Raji (cell line): ENCODE measurements around the gene ZDHHC14.

Experiments used
- POLR2A ChIP-seq: IDR thresholded peaks from 2 replicates; pipeline ENCODE4 v1.6.1; 2011; ENCODE audit warnings: low read depth, low read length, control low read depth; ENCODE audit not compliant: insufficient read depth

The ZDHHC14 gene

DNA sequence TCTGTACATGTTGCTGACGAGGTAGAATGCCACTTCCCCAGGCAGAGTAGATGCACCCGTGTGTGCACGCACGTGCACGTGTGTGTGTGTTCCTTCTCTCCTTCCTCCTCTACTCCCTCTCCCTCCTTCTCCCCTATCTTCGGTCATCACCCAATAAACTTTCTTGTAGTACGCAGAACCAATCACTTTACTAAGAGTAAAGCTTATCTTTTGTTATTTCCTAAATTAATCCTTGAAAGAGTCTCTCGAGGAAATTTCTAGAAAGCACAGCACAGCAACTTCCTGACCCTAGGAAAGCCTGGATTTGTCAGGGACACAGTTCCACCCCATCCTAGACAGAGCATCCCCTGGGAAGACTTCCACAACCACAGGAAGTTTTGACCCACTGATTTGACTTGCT is 166.1 kb downstream of the ZDHHC14 start:
- no peak for TF ChIP-seq POLR2A

DNA sequence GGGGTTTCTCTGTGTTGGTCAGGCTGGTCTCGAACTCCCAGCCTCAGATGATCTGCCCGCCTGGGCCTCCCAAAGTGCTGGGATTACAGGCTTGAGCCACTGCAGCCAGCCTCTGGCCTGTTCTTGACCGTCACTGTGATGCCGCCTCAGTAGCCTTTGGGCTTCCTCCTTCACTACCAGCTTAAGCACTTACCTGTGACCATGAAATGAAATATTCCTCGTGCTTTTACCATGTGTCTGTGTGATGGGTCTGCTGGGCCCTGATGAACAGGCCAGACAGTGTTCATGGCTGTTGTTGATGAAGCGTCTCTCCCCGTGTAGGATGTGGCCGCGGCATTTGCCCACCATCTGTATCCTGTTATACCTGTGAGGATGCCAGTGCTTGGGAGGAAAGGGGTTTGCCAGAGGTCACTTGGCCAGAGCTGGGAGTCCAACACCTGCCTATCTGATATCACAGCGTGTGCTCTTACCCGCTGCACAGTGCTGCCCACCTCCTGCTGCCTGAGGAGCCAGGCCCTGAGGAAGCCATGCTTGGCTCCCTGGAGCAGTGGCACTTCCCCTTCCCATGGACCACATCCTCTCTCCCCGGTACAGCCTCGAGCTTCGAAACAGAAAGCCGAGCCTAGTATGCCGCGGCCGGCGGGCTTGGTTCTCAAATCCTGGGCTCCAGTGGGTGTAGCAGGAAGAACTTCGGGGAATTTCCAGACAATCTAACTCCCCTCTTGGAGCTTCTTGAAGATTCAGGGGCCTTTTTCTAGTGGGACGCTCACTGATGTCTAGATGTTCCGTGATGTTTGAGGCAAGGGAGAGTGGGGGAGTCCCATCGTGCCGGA is 167.9 kb downstream of the ZDHHC14 start:
- TF ChIP-seq POLR2A, result no peak

DNA sequence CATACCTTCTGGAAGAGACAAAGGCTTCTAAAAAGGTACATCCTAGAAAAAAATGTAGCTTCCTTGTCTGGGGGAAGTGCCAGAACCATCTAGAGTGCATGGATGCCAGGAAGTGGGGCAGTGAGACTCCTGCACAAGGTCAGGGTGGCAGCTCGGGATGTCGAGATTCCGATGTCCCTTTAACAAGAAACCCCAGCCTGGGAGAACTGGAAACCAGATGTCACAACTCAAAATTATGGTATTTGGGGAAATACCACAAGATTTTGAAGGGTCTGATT is 168.4 kb downstream of the ZDHHC14 start:
- TF ChIP-seq POLR2A, result no peak

DNA sequence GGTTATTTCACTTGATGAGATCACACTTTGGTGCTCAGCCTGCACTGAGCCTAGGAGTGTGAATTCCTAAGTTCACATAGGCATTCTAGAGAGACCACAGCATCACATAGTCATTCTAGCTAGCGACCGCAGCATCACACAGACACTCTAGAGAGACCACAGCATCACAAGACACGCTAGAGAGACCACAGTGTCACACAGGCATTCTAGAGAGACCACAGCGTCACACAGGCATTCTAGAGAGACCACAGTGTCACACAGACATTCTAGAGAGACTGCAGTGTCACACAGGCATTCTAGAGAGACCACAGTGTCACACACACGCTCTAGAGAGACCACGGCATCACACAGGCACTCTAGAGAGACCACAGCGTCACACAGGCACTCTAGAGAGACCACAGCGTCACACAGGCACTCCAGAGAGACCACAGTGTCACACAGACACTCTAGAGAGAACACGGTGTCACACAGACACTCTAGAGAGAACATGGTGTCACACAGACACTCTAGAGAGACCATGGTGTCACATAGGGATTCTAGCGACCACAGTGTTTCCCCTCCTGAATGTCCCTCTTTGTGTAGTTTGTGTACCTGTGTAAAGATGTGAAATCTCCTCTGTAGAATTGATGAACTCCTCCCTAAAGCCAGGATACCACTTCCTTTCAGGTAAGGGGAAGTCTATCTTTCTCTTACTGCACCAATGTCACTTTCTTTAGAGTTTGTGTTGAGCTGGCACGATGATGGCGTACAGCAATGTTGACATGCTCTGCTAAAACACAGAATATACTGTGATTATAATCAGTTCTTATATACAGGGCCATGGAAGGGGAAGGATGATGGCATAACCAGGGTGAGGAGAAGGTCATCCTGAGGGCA is 169.4 kb downstream of the ZDHHC14 start:
- TF ChIP-seq POLR2A, result no peak

DNA sequence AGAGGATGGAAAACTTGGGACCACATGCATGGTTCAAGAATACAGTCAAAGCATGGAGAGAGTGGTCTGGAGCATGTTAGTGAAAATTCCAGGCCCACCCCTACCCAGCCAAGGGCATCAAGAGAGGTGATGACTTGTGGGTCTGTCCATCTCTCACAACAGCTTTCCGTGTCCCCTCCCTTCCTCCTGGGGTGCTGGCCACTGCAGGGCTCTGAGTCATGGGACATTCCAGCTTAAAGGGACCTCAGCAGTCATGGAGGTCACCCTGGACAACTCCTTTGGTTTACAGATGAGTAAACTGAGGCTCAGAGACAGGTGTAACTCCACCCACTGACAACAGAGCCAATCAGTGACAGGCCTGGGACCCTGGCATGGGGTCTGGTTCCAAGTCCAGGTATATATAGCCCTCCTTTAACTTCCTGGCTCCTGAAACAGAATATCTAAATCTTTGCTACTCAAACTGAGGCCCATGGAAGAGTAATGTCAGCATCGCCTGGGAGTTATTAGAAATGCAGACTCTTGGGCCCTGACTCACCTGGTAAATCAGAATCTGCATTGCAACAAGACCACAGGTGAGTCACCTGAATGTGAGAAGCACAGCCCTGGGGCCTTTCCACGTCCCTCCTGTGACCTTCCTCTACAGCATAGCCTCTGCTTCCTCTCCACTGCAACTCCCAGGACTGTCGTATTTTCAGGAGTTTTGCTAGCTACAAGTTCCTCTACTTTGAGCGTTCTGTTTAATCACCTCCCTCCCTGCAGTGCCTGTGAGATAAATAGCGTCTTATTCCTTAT is 170.2 kb downstream of the ZDHHC14 start:
- no peak for TF ChIP-seq POLR2A

DNA sequence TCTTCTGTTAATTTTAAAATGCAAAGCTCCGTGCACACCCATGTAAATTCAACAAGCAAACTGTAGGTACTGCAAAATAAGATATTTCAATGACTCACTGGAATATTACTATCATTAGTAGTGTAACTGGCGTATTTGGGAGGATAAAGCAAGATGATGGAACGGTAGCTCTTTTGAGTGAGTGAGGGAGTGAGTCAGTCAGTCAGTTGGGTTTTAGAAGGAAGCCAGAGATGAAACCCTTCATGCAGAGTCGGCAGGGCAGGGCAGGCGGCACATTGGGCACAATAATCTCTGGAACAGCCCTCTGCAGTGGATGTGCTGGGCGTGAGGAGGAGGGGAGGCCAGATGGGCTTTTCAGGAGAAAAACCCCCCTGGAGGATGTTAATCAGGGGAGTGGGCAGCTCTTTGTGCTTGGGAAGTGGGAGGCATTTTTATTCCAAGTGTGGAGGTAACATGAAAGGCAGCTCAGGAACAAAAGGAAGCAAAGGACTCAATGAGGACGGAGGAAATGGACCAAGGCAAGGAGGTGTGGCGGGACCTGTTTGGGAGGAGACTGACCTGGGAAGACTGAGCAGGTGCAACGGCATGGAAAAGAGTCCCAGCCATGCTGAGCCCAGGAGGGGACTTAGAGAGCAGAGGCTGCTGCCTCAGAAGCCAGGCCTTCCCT is 171.2 kb downstream of the ZDHHC14 start:
- no peak for TF ChIP-seq POLR2A

DNA sequence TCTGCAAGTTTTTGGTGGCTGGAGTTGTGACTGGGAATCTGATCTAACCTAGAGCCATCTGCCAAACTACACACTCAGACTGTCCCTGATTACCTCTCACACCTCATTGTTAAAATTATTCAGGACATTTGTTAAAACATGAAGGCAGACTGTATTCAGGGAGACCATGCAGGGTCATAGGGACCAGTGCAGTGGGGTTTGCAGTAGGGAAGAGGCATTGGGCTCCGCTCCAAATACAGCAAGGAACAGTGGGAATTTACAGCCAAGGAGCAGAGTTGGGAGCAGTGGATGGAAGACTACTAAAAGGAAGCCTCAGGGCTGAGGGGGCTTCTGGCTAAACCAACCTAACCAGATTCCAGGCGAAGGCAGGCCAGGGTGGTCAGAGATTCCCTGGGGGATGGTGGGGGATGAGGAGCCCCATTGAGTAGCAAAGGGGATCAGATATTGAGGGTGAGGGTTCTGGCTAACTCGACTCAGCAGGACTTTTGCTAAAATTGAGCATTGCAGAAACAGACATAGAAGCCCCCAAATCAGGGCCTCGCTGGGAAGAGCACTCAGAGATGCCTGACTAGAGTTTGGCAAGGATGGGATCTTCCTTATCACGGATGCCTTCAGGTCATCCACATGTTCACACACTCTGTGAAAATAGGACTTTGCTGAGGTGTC is 172.0 kb downstream of the ZDHHC14 start:
- no peak for TF ChIP-seq POLR2A

DNA sequence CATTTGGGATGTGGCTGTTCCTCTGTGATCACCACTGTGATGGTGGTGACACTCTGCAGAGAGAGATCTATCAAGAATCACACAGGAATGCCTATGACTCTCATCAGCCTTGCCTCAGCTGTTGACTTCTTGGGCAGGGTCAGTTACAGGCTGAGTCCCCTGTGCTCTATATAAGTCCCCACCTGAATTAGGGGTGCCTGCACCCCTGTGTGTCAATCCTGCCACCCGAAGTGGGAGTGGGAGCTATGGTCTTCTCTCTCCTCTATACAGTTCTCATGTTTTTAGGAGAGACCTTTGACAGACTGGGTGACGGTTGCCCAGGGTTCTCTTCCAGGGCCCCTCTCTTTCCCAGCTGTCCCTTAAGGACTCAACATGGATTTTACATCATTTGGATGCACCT is 173.8 kb downstream of the ZDHHC14 start:
- no peak for TF ChIP-seq POLR2A

DNA sequence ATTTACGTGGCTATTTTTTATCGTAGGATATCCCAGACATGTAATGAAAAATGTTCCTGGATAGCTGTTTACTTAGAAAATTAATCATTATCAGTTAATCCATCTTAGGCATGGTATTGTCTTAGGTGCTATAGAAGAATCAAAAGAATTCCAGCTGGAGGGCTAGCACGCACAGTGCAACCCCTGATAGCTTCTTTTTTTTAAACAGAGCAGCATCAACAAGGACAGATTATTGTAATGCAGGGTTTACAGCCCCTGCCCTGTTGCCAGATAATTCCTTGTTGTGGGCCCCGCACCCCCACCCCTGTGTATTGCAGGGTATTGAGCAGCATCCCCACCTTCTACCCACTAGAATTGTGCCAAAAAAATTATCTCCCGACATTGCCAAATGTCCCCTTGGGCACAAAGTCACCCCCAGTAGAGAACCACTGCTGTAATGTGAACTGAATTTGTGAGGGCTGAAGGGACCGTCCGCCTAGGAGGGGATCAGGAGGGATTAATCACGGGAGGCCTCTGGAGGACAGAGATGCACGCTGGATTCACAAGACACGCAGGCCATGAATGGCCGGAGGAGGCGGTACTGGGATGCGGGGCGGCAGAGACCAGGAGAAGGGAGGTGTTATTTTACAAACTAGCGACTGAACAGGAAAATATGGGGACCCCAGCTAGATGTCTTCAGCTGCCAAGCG is 174.6 kb downstream of the ZDHHC14 start:
- no peak for TF ChIP-seq POLR2A

DNA sequence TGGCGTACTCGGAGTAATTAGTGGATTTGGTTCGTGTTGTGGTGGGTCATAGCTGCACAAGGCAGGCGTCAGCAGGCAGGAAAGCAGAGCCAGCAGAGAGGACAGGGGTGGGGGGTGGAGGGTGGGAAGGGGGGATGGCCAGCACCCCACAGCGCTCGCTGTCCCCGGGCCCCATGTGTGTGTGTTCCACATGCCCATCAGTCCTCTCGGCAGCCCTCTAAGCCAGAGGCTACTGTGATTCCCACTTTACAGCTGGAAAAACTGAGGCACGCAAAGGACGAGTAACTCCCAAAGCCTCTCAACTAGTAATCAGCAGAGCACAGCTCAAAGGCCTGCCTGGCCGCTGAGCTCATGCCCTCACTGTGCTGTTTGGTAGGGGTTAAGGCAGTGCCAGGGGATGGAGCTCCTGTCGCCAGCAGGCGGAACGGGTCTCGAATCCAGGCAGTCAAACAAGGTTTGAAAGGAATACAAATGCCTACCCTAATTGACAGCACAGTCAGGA is 175.2 kb downstream of the ZDHHC14 start:
- TF ChIP-seq POLR2A, result no peak

DNA sequence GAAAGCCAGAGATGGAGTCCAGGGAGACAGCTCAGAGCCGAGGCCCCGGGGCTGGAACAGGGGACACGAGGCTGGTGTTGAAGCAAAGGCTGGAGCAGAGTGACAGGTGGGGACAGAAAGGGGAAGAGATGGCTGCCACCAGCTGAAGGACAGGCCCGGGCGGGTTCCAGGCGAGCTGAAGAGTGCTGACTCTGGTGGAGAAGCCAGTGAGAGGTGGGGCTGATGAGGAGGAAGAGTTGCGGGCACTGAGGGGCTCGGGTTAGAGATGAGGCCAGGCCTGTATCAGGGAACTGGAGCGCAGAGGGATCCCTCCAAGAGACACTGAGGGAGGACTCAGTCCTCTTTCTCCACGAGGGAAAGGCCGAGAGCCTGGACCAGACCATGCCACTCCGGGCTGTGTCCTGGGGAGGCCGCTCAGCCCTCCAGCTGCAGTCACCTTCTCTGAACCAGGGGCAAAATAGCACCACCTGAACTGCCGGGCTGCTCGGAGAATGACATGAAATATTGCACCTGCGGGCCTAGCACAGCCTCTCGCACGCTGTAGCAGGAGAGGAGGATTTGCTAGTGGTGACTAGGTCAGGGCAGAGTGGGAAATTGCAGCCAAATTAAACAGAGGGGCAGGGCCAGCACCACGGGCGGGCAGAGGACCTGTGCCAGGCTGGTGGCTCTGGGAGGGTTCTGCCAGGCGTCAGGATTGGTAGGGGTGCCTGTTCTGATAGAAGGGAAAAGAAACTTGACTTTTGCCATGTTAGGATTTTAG is 175.9 kb downstream of the ZDHHC14 start:
- peak; percentile 20; the same call in 1 of the 2 replicates for TF ChIP-seq POLR2A

DNA sequence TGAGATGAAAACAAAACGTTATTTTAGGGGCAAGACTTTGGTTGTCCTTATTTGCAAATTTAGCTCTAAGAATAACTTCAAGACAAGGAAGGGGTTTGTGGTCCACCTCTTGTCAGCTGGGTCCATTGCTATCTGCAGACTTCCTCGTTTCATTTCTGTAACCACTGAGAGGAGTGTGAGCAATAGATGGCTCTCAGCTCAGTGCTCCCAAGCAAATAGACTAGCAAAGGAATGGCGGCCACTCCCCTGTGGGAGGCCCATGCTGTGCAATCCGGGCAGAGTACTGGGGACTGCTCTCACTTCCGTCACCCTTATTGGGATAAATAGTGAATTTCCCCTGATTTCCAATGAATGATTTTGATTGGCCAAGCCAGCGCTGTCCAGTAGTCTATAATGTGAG is 176.6 kb downstream of the ZDHHC14 start:
- TF ChIP-seq POLR2A, result peak; percentile 20; the same call in 1 of the 2 replicates

DNA sequence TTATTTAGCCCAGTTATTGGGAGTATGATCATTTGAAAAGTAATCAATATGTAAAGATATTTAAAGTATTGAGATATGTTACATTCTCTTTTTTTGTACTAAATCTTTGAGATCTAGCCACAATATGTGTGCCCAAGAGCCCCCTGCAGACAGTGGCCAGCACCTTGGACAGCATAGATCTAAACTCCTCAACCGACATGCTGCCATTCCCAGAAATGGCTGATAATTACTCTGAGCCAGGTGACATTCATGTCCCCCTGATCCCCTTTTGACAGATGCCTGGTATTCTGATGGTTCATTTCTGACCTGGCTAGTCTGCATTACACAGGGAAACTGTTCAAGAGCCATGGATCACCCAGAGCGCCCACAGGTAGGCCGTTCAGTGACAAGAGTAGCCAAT is 177.1 kb downstream of the ZDHHC14 start:
- peak; percentile 2; the same call in 1 of the 2 replicates for TF ChIP-seq POLR2A

DNA sequence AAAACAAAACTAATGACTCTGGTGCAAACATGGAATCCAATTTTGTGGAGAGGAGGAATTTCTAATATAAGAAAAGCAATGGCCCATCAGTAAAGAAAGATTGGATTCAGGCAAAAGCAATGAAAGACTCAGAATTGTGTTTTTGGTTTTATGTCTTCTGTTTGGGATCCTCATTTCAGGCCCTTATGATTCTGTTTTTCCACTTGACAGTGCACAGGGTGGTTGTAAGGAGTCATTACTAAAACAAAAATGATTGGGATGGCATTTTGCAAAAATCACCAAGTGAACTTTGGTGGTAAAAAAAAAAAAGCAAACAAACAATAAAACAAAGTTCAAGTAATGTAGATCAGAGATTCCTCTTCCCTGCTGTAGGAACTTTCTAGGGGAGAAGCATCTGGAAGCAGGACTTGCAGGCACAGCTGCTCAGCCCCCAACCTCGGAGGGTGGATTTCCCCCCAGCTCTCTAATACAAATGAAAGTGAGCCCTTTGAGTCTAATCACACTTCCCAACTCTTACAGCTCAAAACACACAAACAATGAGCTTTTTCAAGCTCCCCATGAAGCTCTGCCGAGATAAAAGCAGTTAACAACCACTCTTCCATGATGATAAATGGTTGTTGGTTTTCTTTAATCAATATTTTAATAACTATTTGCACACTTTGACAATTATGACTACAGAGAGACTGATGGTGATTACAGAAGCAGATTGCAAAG is 177.7 kb downstream of the ZDHHC14 start:
- TF ChIP-seq POLR2A, result no peak
